Liver (tissue), 3 donors: ENCODE results near the gene FAM186B.

Source experiments
- CTCF ChIP-seq: fragments of 150-350 bp; IDR thresholded peaks from 2 replicates; pipeline ENCODE4 v1.5.1; 2017; ENCODE audit warnings: improper control_type of control experiment, low read depth, low read length; ENCODE audit not compliant: missing input control
- EGR1 ChIP-seq, 2 donors: IDR thresholded peaks; 2 replicates each; pipeline ENCODE4 v1.6.1; 2016 to 2018; ENCODE audit warnings: antibody characterized with exemption in 2 of 2, low read depth in 2 of 2
- FOXA1 ChIP-seq: IDR thresholded peaks from 2 replicates; pipeline ENCODE4 v1.6.1; 2016; ENCODE audit warnings: antibody characterized with exemption
- MAX ChIP-seq: IDR thresholded peaks from 2 replicates; pipeline ENCODE4 v1.6.1; 2016; ENCODE audit warnings: antibody characterized with exemption
- RAD21 ChIP-seq, 2 donors: IDR thresholded peaks; 2 replicates each; pipeline ENCODE4 v1.6.1; 2016; ENCODE audit warnings: antibody characterized with exemption in 2 of 2, mild to moderate bottlenecking in 2 of 2
- RXRA ChIP-seq, 2 donors: IDR thresholded peaks; 2 replicates each; pipeline ENCODE4 v1.6.1; 2017 to 2018; ENCODE audit warnings: antibody characterized with exemption in 2 of 2, mild to moderate bottlenecking in 1 of 2
- SP1 ChIP-seq: IDR thresholded peaks from 2 replicates; pipeline ENCODE4 v1.6.1; 2018; ENCODE audit warnings: antibody characterized with exemption, mild to moderate bottlenecking
- TAF1 ChIP-seq: conservative IDR thresholded peaks from 2 replicates; pipeline ENCODE4 v1.6.1; 2016; ENCODE audit warnings: antibody characterized with exemption, mild to moderate bottlenecking
- YY1 ChIP-seq: IDR thresholded peaks from 2 replicates; pipeline ENCODE4 v1.6.1; 2016; ENCODE audit warnings: antibody characterized with exemption, mild to moderate bottlenecking
- ZBTB33 ChIP-seq: IDR thresholded peaks from 2 replicates; pipeline ENCODE4 v1.6.1; 2016; ENCODE audit warnings: antibody characterized with exemption
- TF ChIP-seq, protein P1 (sequence below): IDR thresholded peaks from 2 replicates; pipeline ENCODE4 v1.6.1; 2016; ENCODE audit warnings: antibody characterized with exemption
- TF ChIP-seq, protein P2 (sequence below): IDR thresholded peaks from 2 replicates; pipeline ENCODE4 v1.6.1; 2016; ENCODE audit warnings: antibody characterized with exemption, mild to moderate bottlenecking
- donor health status: healthy.
- donor health status: healthy.

- TF ChIP-seq CTCF (no peak), MAX (no peak), RAD21 (IDR thresholded peaks at IDR 0.05) (no peak), EGR1 (IDR thresholded peaks at IDR 0.05; ENCODE audit: low read depth in 2 of 2) (no peak), YY1 (no peak), FOXA1 (no peak), ZBTB33 (no peak), RXRA (IDR thresholded peaks at IDR 0.05) (no peak), TAF1 (no peak), SP1 (no peak)
- TF ChIP-seq, protein P1, sequence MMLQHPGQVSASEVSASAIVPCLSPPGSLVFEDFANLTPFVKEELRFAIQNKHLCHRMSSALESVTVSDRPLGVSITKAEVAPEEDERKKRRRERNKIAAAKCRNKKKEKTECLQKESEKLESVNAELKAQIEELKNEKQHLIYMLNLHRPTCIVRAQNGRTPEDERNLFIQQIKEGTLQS = no peak
- TF ChIP-seq, protein P2, sequence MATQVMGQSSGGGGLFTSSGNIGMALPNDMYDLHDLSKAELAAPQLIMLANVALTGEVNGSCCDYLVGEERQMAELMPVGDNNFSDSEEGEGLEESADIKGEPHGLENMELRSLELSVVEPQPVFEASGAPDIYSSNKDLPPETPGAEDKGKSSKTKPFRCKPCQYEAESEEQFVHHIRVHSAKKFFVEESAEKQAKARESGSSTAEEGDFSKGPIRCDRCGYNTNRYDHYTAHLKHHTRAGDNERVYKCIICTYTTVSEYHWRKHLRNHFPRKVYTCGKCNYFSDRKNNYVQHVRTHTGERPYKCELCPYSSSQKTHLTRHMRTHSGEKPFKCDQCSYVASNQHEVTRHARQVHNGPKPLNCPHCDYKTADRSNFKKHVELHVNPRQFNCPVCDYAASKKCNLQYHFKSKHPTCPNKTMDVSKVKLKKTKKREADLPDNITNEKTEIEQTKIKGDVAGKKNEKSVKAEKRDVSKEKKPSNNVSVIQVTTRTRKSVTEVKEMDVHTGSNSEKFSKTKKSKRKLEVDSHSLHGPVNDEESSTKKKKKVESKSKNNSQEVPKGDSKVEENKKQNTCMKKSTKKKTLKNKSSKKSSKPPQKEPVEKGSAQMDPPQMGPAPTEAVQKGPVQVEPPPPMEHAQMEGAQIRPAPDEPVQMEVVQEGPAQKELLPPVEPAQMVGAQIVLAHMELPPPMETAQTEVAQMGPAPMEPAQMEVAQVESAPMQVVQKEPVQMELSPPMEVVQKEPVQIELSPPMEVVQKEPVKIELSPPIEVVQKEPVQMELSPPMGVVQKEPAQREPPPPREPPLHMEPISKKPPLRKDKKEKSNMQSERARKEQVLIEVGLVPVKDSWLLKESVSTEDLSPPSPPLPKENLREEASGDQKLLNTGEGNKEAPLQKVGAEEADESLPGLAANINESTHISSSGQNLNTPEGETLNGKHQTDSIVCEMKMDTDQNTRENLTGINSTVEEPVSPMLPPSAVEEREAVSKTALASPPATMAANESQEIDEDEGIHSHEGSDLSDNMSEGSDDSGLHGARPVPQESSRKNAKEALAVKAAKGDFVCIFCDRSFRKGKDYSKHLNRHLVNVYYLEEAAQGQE = no peak
Observed at GRCh38 chr12:49624921-49625577, 19.6 kb upstream of the FAM186B start.
